Astrocyte (in vitro differentiated cells and primary cell): ENCODE data around the gene COL19A1. TPM values are rescaled to one million over a fixed set of nuclear protein-coding genes. Genes with fewer than 3 reads are reported as not detected.
A peak's percentile ranks its signal among the peaks of the same experiment; 100 is the strongest.
"Not testable (repeated sequence)": the region's sequence is repeated elsewhere in the genome, so short reads cannot be mapped to it uniquely, and the experiment has no call there.

Experiments
- DNase-seq: peaks from one replicate; pipeline ENCODE4 v3.0.0-alpha.2; 2010; ENCODE audit warnings: low read depth
- FAIRE-seq: peaks from 2 replicates; lab custom pipeline; 2011; peaks lifted over from hg19 to GRCh38; lab: Jason Lieb, UNC
- H2AFZ ChIP-seq: 2 replicates; pipeline ENCODE4 v1.6.0; 2012; ENCODE audit warnings: low read depth, low read length, inconsistent platforms
- H3K27ac ChIP-seq: 2 replicates; pipeline ENCODE4 v1.5.1; 2011; ENCODE audit warnings: low read depth, low read length, inconsistent platforms
- H3K27me3 ChIP-seq: 2 replicates; pipeline ENCODE4 v1.6.0; 2011; ENCODE audit warnings: low read length, inconsistent platforms; ENCODE audit not compliant: insufficient read depth
- H3K36me3 ChIP-seq: 2 replicates; pipeline ENCODE4 v1.5.1; 2011; ENCODE audit warnings: low read length, inconsistent platforms; ENCODE audit not compliant: insufficient read depth
- H3K4me1 ChIP-seq: 2 replicates; pipeline ENCODE4 v1.5.1; 2011; ENCODE audit warnings: low read length, inconsistent platforms; ENCODE audit not compliant: insufficient read depth
- H3K4me2 ChIP-seq: 2 replicates; pipeline ENCODE4 v1.6.0; 2012; ENCODE audit warnings: low read length, inconsistent platforms
- H3K4me3 ChIP-seq: 2 replicates; pipeline ENCODE4 v1.5.1; 2011; ENCODE audit warnings: low read depth, mild to moderate bottlenecking, low read length, inconsistent platforms; ENCODE audit not compliant: insufficient read depth
- H3K79me2 ChIP-seq: 2 replicates; pipeline ENCODE4 v1.6.0; 2012; ENCODE audit warnings: mild to moderate bottlenecking, low read length, inconsistent platforms; ENCODE audit not compliant: insufficient read depth
- H3K9ac ChIP-seq: 2 replicates; pipeline ENCODE4 v1.6.0; 2012; ENCODE audit warnings: mild to moderate bottlenecking, low read length, inconsistent platforms
- H3K9me3 ChIP-seq: 2 replicates; pipeline ENCODE4 v1.5.1; 2012; ENCODE audit warnings: low read depth, mild to moderate bottlenecking, low read length, inconsistent platforms; ENCODE audit not compliant: insufficient read depth
- H4K20me1 ChIP-seq: 2 replicates; pipeline ENCODE4 v1.6.0; 2012; ENCODE audit warnings: low read length, inconsistent platforms; ENCODE audit not compliant: insufficient read depth
- H3K27ac Mint-ChIP-seq: one replicate; pipeline ENCODE4 v1.8.0; 2021; ENCODE audit warnings: mild to moderate bottlenecking, mixed read lengths; ENCODE audit not compliant: unreplicated experiment
- H3K27me3 Mint-ChIP-seq: one replicate; pipeline ENCODE4 v1.8.0; 2021; ENCODE audit warnings: low read depth, mixed read lengths; ENCODE audit not compliant: unreplicated experiment
- H3K36me3 Mint-ChIP-seq: one replicate; pipeline ENCODE4 v1.8.0; 2021; ENCODE audit warnings: low read depth, mixed read lengths; ENCODE audit not compliant: unreplicated experiment
- H3K4me1 Mint-ChIP-seq: one replicate; pipeline ENCODE4 v1.8.0; 2021; ENCODE audit warnings: low read depth, mixed read lengths; ENCODE audit not compliant: unreplicated experiment
- H3K4me3 Mint-ChIP-seq: one replicate; pipeline ENCODE4 v1.8.0; 2021; ENCODE audit warnings: mild to moderate bottlenecking, moderate library complexity, mixed read lengths; ENCODE audit not compliant: unreplicated experiment
- H3K9me3 Mint-ChIP-seq: one replicate; pipeline ENCODE4 v1.8.0; 2021; ENCODE audit warnings: mild to moderate bottlenecking, mixed read lengths; ENCODE audit not compliant: unreplicated experiment
- EZH2 ChIP-seq: IDR thresholded peaks from 2 replicates; pipeline ENCODE4 v1.6.1; 2012; ENCODE audit warnings: mild to moderate bottlenecking, low read length, inconsistent platforms; ENCODE audit not compliant: insufficient read depth
- total RNA-seq: library from RNA; stranded (reverse); gene quantifications from 2 replicates; pipeline ENCODE4 v1.2.1, GENCODE V29; 2021
- TF ChIP-seq, protein P1 (sequence below): IDR thresholded peaks from 2 replicates; pipeline ENCODE4 v1.5.1; 2011; ENCODE audit warnings: low read depth, mild to moderate bottlenecking, inconsistent platforms, low read length, moderate library complexity; ENCODE audit not compliant: insufficient read depth

COL19A1 gene
- total RNA-seq, 1 donor from 2014 or later: 0.18 TPM

- Histone ChIP-seq H3K27ac (no peak overlapping the region), H3K36me3 (no peaks in the 10 kb centered on the region), H3K27me3 (no peaks in the 10 kb centered on the region), H2AFZ (peak overlapping the region; percentile 36), H3K79me2 (no peaks in the 10 kb centered on the region), H4K20me1 (no peaks in the 10 kb centered on the region), H3K9ac (no peak overlapping the region), H3K9me3 (no peaks in the 10 kb centered on the region), H3K4me1 (peaks cover 8% of the 10 kb centered on the region), H3K4me3 (no peak overlapping the region), H3K4me2 (no peak overlapping the region)
- Mint-ChIP-seq H3K36me3 (no peaks in the 10 kb centered on the region), H3K9me3 (no peaks in the 10 kb centered on the region), H3K27ac (no peak overlapping the region), H3K4me3 (no peak overlapping the region), H3K27me3 (no peaks in the 10 kb centered on the region), H3K4me1 (peaks cover 6% of the 10 kb centered on the region)
- FAIRE-seq (no peak), DNase-seq (peak; percentile 2)
- TF ChIP-seq EZH2: no peak
- TF ChIP-seq, protein P1, sequence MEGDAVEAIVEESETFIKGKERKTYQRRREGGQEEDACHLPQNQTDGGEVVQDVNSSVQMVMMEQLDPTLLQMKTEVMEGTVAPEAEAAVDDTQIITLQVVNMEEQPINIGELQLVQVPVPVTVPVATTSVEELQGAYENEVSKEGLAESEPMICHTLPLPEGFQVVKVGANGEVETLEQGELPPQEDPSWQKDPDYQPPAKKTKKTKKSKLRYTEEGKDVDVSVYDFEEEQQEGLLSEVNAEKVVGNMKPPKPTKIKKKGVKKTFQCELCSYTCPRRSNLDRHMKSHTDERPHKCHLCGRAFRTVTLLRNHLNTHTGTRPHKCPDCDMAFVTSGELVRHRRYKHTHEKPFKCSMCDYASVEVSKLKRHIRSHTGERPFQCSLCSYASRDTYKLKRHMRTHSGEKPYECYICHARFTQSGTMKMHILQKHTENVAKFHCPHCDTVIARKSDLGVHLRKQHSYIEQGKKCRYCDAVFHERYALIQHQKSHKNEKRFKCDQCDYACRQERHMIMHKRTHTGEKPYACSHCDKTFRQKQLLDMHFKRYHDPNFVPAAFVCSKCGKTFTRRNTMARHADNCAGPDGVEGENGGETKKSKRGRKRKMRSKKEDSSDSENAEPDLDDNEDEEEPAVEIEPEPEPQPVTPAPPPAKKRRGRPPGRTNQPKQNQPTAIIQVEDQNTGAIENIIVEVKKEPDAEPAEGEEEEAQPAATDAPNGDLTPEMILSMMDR: no peak
Observed at GRCh38 chr6:69918813-69919475, 52.6 kb downstream of the COL19A1 start.

DNA sequence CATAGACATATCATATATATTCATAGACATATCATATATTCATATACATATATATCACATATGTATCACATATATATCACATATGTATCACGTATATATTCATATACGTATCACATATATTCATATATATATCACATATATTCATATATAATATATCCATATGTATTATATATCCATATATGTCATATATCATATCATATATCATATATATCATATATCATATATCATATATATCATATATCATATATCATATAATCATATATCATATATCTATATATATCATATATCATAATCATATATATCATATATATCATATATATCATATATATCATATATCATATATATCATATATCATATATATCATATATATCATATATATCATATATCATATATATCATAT is 54.7 kb downstream of the COL19A1 start:
- H3K4me1 ChIP-seq, FAIRE-seq, H3K36me3 Mint-ChIP-seq, H3K9ac ChIP-seq, H3K79me2 ChIP-seq, H3K4me3 ChIP-seq, H3K4me3 Mint-ChIP-seq, H3K27me3 Mint-ChIP-seq, H3K27me3 ChIP-seq, H4K20me1 ChIP-seq, H3K9me3 Mint-ChIP-seq, H2AFZ ChIP-seq, H3K4me2 ChIP-seq, H3K27ac ChIP-seq, DNase-seq, H3K9me3 ChIP-seq, H3K27ac Mint-ChIP-seq, H3K36me3 ChIP-seq, H3K4me1 Mint-ChIP-seq: not testable (repeated sequence)

GRCh38 chr6:69921611-69922010 is 55.3 kb downstream of the COL19A1 start:
- H3K4me1 ChIP-seq, FAIRE-seq, H3K4me3 Mint-ChIP-seq, H3K36me3 Mint-ChIP-seq, H3K4me2 ChIP-seq, H2AFZ ChIP-seq, H3K27ac Mint-ChIP-seq, H3K9me3 Mint-ChIP-seq, H3K79me2 ChIP-seq, H3K9ac ChIP-seq, DNase-seq, H3K27me3 ChIP-seq, H3K9me3 ChIP-seq, H3K27ac ChIP-seq, H3K4me1 Mint-ChIP-seq, H3K4me3 ChIP-seq, H3K27me3 Mint-ChIP-seq, H3K36me3 ChIP-seq, H4K20me1 ChIP-seq: not testable (repeated sequence)
